Spleen (tissue), 7 donors: ENCODE results near the gene TERT.

Experiments used
- CTCF ChIP-seq, 11 experiments: fragments of 200-600 bp in 7 of 11; fragments of 450-650 bp in 4 of 11; sonication (generic) in 4 of 11; IDR thresholded peaks in 8 of 11; conservative IDR thresholded peaks in 3 of 11; 1 replicate in 7 of 11; 2 replicates in 4 of 11; pipeline versions ENCODE4 v1.4.0 to v1.8.0; 2016 to 2021; ENCODE audit warnings: antibody characterized with exemption in 11 of 11, inconsistent platforms in 4 of 11, mild to moderate bottlenecking in 1 of 11
- POLR2A ChIP-seq, 3 donors: fragments of 450-650 bp; IDR thresholded peaks; one replicate each; pipeline ENCODE4 v1.5.1; 2017; ENCODE audit warnings: antibody characterized with exemption in 3 of 3, mild to moderate bottlenecking in 1 of 3
- POLR2AphosphoS5 ChIP-seq, 3 donors: sonication (generic); formaldehyde crosslinking; IDR thresholded peaks; one replicate each; pipeline ENCODE4 v1.5.1; 2017; ENCODE audit warnings: antibody characterized with exemption in 3 of 3
- donor health status: DM: no; HTN: no; CAD: no; lungs with moderate emphysema.
- donor health status: DM: no; HTN: no; CAD: no.
- donor health status: DM: no; HTN: no; CAD: no.

GRCh38 chr5:1310118-1310517, 15.2 kb upstream of the TERT start:
- TF ChIP-seq CTCF (IDR thresholded peaks at IDR 0.05 in 8 of 11, conservative IDR thresholded peaks at IDR 0.05 in 3 of 11), result no peak
- no peak for TF ChIP-seq POLR2AphosphoS5 (IDR thresholded peaks at IDR 0.05)
- TF ChIP-seq POLR2A (IDR thresholded peaks at IDR 0.05), result no peak
